H54 (cell line): Measurements from ENCODE around the gene BACH2.

Source experiments
- DNase-seq: peaks from one replicate; pipeline ENCODE4 v3.0.0; 2011; ENCODE audit warnings: low spot score, mixed read lengths; ENCODE audit not compliant: insufficient read length
- FAIRE-seq: peaks from 3 replicates; lab custom pipeline; 2011; peaks lifted over from hg19 to GRCh38; lab: Jason Lieb, UNC
- POLR2A ChIP-seq: IDR thresholded peaks from 2 replicates; pipeline ENCODE4 v1.6.1; 2011; ENCODE audit warnings: low read depth, mild to moderate bottlenecking, low read length

BACH2 gene

GRCh38 chr6:90028995-90029635 lies 267.5 kb downstream of the BACH2 start:
- FAIRE-seq (no peak), DNase-seq (no peak)
- no peak for TF ChIP-seq POLR2A

DNA sequence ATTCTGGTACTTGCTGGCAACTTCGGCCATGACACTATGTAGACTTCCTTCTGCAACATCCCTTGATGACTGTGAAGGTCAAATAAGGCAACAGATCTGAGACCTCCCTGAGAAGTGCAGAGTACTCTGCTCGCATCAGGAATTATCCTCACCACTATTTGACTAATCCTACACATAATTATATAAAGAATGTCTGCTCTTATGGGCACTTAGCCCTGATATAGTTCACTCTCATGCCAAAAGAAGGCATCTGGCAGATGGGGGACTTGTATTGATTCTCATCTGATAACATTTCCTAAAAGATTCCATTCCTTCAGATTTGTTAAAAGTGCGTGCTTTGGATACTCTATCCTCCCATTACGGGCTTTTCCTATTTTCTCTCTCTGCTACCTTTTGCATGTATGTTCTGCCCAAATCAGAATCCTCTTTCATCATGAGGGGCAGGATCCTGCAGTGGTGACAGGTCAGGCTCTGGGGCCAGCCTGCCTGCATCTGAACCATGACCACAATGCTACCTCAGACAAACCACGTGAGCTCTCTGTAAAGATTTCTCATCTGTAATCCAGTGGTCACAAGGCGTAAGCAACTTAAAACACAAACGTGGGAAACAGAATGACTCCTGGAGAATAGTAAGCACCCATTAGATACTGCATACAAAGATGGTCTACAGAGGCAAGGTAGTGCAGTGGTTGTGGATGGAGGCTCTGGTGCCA lies 268.4 kb downstream of the BACH2 start:
- no peak for TF ChIP-seq POLR2A
- no peak for FAIRE-seq
- DNase-seq, result no peak

- no peak for DNase-seq
- no peak for TF ChIP-seq POLR2A
- FAIRE-seq, result no peak
Measured at GRCh38 chr6:90026216-90026615, 270.4 kb downstream of the BACH2 start.

DNA sequence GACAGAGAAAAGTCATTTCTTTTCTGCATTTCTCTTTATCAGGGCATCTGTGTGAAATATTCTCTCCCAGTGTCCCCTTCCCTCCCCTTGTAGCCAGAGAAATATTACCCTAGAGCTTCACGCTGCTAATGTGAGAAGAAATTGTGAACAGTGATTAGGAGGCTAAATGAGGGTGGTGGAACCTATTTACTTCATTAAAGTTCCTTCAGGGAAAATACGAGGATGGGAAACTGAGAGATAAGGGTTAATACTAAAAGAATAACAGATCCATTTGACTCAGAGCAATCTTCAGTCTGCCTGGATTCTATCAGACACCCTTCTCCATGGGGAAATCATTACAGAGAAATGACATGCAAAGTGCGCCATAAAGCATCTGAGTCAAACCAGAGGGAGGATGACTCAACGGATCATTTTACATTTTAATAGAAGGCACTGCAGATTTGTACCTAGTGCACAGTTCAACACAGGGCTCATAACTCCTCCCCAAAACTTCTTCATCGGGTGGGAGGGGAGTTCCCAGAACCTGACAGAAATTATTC lies 271.1 kb downstream of the BACH2 start:
- DNase-seq, result no peak
- no peak for FAIRE-seq
- no peak for TF ChIP-seq POLR2A

- FAIRE-seq, result no peak
- no peak for TF ChIP-seq POLR2A
- no peak for DNase-seq
Measured at GRCh38 chr6:90024633-90025032, 272.0 kb downstream of the BACH2 start.

GRCh38 chr6:90021711-90022110 lies 274.9 kb downstream of the BACH2 start:
- FAIRE-seq (no peak), DNase-seq (no peak)
- TF ChIP-seq POLR2A, result no peak

DNA sequence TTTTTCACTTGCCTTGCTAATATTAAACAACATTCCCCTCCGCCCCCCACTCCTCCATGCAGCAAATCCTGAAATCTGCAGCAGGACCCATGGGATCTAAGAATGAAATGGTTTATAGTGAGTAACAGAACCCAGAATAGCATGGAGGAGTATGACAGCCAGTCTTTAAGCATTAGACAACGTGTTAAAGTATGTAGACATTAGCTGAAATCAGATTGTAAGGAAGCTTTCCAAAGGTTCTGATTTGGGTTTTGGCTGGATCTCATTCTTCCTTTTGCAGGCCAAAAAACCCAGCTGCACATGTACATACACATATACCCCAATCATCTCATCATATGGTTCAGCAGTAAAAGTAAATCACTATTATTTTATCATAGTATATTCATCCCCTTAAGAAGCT lies 275.9 kb downstream of the BACH2 start:
- TF ChIP-seq POLR2A, result no peak
- FAIRE-seq (no peak), DNase-seq (no peak)

DNA sequence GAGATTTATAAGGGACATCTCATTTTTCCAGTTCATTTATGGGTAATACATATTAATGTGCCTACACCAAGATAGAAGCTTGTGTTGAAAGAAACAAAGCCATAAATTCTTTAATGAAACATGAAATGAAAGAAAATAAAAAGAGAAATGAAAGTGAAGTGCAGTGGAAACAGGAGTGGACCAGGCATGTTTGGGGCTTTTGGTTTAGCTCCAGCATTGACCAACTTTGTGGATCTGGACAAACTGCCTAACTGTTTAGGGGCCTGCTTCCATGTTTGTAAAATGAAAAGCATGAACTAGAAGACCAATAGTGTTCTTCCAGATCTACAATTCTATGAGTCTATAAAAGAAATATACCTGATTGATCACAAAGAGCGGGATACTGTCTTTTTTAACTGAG lies 277.4 kb downstream of the BACH2 start:
- DNase-seq, result no peak
- no peak for TF ChIP-seq POLR2A
- FAIRE-seq, result no peak

GRCh38 chr6:90015883-90016282 lies 280.8 kb downstream of the BACH2 start:
- FAIRE-seq, result no peak
- DNase-seq, result no peak
- no peak for TF ChIP-seq POLR2A

GRCh38 chr6:90008908-90009501 lies 287.6 kb downstream of the BACH2 start:
- TF ChIP-seq POLR2A, result no peak
- no peak for FAIRE-seq
- DNase-seq, result no peak

GRCh38 chr6:90008189-90008907 lies 288.3 kb downstream of the BACH2 start:
- no peak for FAIRE-seq
- no peak for DNase-seq

GRCh38 chr6:90005048-90005827 lies 291.4 kb downstream of the BACH2 start:
- TF ChIP-seq POLR2A, result no peak
- FAIRE-seq, result no peak
- DNase-seq, result no peak

More at GRCh38 chr6:90008189-90008907, 288.3 kb downstream of the BACH2 start:
- no peak for TF ChIP-seq POLR2A

DNA sequence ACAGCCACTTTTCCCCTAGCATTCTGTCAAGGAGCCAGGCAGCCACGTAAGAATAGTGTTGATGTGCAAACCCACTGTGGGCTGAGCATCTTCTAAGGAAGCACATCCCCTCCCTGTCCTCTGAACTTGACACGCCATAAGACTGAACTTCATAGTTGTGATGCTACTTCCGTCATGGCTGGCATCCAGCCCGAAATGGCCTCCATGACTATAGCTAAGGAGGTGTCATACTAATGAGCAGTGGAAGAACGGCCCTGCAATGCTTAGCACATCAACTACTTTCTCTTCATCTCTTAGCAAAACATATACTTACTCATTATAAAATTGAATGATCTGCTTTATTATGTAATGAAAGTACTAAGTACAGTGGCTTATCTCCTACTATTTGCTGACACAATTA lies 292.1 kb downstream of the BACH2 start:
- FAIRE-seq, result no peak
- TF ChIP-seq POLR2A, result no peak
- no peak for DNase-seq
